ENCODE measurements around the gene SUCLG2.

DNA sequence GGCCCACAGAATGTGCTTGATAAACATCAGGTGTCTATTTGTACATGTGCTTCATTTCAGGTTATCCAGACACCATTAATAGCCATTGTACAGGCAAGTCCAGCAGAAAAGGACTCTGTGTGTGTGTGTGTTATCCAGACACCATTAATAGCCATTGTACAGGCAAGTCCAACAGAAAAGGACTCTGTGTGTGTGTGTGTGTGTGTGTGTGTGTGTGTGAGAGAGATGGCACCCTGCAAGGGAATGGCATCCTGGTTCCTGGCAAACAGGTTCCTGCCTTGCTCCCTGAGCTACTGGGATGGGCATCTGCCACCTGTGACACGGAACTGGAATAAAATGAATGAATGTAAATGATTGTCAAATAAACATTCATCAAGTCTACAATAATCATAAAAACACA lies 11.7 kb downstream of the SUCLG2 start:
- TF ChIP-seq, protein P1, sequence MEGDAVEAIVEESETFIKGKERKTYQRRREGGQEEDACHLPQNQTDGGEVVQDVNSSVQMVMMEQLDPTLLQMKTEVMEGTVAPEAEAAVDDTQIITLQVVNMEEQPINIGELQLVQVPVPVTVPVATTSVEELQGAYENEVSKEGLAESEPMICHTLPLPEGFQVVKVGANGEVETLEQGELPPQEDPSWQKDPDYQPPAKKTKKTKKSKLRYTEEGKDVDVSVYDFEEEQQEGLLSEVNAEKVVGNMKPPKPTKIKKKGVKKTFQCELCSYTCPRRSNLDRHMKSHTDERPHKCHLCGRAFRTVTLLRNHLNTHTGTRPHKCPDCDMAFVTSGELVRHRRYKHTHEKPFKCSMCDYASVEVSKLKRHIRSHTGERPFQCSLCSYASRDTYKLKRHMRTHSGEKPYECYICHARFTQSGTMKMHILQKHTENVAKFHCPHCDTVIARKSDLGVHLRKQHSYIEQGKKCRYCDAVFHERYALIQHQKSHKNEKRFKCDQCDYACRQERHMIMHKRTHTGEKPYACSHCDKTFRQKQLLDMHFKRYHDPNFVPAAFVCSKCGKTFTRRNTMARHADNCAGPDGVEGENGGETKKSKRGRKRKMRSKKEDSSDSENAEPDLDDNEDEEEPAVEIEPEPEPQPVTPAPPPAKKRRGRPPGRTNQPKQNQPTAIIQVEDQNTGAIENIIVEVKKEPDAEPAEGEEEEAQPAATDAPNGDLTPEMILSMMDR (IDR thresholded peaks at IDR 0.05): no peak
- no peak for TF ChIP-seq POLR2A (IDR thresholded peaks at IDR 0.05)
